GM19193 (cell line): ENCODE measurements around the gene CALHM3.

Experiments used
- POLR2A ChIP-seq: IDR thresholded peaks from 4 replicates; pipeline ENCODE4 v1.6.1; 2011; ENCODE audit not compliant: insufficient read depth, insufficient read length; ENCODE audit errors: extremely low read depth

Gene CALHM3

GRCh38 chr10:103479135-103479534 is at the start of gene CALHM3:
TSS of gene CALHM3 (minus strand) at chr10:103479240. CDS start at chr10:103479032, 208 bp downstream.
- no peak for TF ChIP-seq POLR2A

- TF ChIP-seq POLR2A, result no peak
These were observed 49.5 kb upstream of the CALHM3 start for GRCh38 chr10:103528549-103528948.

- no peak for TF ChIP-seq POLR2A
These were observed 46.9 kb upstream of the CALHM3 start for GRCh38 chr10:103525901-103526300.

- TF ChIP-seq POLR2A, result no peak
These were observed 44.6 kb upstream of the CALHM3 start for GRCh38 chr10:103523683-103524082.

- no peak for TF ChIP-seq POLR2A
These were observed 40.8 kb upstream of the CALHM3 start for GRCh38 chr10:103519798-103520197.

- TF ChIP-seq POLR2A, result no peak
These were observed 38.4 kb upstream of the CALHM3 start for GRCh38 chr10:103517234-103518085.

- no peak for TF ChIP-seq POLR2A
These were observed 35.2 kb upstream of the CALHM3 start for GRCh38 chr10:103514244-103514643.

GRCh38 chr10:103513380-103514060 is 34.5 kb upstream of the CALHM3 start:
- no peak for TF ChIP-seq POLR2A

- TF ChIP-seq POLR2A, result no peak
These were observed 33.7 kb upstream of the CALHM3 start for GRCh38 chr10:103512591-103513379.

GRCh38 chr10:103512166-103512565 is 33.1 kb upstream of the CALHM3 start:
- TF ChIP-seq POLR2A, result no peak

GRCh38 chr10:103510791-103511752 is 32.0 kb upstream of the CALHM3 start:
- TF ChIP-seq POLR2A, result no peak

- TF ChIP-seq POLR2A, result no peak
These were observed 31.1 kb upstream of the CALHM3 start for GRCh38 chr10:103510046-103510685.
